Head of caudate nucleus (tissue), 42 donors: ENCODE data around the gene ENTREP1.

ENCODE experiments used
- DNase-seq, 42 donors: peaks; one replicate each; pipeline versions ENCODE4 v3.0.0 to v3.0.0-alpha.2; 2020 to 2021; ENCODE audit warnings: mixed read lengths in 7 of 42
- intact Hi-C: fragments of 100-400 bp; cut with DNase I; formaldehyde crosslinking; loops from one replicate; pipeline ENCODE4 v1.15.0; 2022

Gene ENTREP1

DNA sequence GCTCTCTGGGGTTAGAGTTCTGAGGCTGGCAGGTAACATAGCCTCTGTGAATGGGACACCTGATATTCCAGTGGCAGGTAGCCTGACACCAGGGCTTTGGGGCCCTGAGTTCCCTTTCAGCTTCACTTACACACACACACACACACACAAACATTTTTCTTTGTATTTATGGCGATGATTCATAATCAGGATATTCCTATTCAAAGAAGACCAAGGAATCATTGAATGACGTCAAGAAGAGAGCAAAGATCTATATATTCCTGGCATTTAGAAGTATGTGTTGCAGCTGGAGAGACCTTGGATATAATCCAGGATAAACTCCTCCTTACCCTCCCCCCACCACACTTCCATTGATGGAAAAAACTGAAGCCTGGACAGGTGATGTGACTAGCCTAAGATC is 7.9 kb upstream of the ENTREP1 start:
- intact Hi-C loops = no loop called here
- DNase-seq = peak in 1 of 42 donors; percentile 14

DNA sequence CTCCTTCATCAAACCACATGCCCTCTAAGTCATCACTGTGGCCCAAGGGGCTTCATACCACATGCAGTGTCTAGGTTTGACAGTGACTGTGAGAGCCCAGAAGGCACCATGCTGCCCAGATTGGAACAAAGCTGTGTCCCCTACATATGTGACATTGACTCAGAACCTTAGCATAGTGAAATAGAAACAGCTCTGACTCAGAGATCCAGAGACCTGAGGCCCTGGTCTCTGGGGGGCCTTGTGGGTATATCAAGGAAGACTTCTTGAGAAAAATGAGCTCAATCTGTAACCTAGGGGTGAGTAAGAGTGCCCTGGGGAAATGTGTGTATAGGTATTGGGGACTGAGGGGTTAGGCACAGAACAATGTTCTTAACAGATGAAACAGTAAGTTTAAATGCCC is 7.1 kb upstream of the ENTREP1 start:
- intact Hi-C loops = no loop called here
- no peak for DNase-seq

DNA sequence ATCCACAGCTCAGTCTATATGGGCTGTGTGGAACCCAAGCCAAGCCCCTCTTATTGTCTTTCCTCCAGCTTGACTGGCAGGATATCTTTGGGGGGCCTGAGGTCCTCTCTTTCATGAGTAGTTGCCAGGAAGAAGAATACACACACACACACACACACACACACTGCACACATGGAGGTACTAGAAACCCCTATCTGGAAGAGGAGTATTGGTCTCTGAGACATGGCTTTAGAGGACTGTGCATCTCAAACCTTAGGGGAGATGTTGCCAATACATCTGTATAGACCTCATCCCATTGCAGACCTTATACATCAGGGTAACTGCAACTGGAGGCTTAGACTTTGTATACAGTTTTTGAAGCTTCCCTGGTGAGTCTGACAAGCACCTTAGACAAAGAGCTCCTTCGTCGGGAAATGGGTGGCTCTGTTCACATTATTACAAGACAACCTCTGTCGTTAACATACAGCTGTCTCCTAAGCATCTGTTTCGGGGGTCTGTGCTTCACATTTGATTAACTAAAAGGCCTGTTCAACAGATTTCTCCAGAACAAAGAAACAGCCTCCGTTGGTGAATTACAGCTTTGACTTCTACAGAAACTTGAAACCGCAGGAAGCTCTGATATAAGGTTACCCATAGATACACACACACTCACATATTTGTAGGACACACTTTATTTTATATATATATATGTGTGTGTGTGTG is 5.5 kb upstream of the ENTREP1 start:
- DNase-seq = no peak
- intact Hi-C loops = no loop called here

DNA sequence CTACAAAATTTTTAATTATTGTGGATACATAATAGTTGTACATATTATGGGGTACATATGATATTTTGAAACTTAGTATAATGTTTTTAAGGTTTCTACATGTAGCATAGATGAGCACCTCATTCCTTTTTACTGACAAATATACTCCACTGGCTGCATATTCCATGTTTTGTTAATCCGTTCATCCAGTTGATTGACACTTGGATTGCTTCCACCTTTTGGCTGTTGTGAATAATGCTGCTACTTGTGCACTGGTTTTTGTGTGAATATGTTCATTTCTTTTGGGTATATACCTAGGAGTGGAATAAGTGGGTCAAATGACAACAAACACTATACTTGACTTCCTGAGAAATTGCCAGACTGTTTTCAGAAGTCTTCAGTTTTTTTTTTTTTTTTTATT is 2.8 kb upstream of the ENTREP1 start:
- intact Hi-C loops = no loop called here
- DNase-seq = peak in 1 of 42 donors; percentile 8

DNA sequence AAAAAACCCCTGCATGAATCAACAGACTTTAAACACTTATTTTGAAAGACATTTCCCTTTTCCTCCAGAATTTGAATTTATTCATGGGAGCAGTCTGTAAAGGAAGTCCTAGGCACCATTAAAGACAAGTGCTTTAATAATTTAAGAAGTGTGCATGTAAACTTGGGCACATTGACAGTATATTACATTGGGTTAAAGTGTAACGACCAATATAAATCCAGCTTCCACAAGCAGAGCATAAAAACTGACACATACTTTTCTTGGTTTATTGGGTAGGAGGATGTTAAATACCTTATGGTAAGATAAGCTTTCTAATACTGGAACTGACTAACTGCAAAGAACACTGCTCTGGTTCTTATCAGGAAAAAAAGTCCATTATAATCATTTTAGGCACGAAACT is 1.2 kb upstream of the ENTREP1 start:
- intact Hi-C loops = no loop called here
- DNase-seq = no peak

DNA sequence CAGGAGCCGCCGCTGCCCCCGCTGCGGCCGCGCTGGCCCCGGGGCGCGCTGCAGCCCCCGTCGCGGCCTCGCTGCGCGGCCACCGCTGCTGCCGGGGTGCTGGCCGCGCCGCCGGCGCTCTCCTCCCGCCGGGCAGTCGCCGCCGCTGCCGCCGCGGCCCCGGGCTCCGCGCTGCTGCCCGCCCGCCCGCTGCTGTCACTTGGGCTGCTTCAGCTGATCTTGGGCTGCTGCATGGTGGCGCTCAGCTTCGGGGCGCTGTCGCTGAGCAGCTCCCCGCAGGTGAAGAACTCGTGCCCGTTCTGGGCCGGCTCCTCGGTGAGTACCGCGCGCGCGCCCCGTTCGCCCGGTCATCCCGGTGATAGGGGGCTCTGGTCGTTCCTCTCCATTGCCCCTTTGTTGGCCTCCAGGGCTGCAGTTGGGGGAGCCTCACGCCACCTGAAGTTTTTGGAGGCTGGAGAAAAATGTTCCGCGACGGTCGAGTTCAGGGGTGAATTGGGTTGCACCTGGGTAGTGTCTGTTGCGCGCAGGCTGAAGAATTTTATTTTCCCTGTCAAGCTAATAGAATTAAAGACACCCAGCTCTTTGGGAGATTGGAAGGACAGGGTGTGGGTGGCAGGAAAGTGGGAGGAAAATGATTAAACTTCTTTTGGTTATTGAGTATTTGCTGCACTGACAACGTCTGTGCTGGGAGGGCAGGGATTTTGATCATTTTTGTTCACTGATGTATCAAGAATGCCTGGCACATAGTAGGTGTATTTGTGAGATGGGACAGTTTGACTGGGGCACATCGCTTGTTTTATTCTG is 596 bp downstream of the ENTREP1 start:
- DNase-seq = peak in 38 of 42 donors; percentile 12 to 71 (median 42)
- intact Hi-C loops = no loop called here

DNA sequence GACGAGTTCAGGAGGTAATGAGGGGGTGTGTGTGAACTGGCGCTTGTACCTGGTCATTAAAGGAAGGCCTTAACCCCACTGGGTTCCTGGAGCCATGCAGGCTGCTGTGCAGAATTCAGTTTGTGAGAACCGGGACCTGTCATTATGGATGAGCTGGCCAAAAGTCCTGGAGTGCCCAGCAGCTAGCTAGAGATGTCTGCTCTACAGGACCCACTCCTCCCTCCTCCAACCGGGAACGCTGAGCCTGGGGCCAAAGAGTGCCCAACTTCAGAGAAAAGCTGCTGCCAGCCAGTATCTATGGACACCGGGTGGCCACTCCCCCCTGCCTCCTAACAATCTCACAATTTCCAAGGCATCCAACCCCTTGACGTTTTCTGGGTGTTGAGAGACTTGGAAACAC is 1.2 kb downstream of the ENTREP1 start:
- intact Hi-C loops = no loop called here
- peak in 24 of 42 donors; percentile 11 to 60 (median 34) for DNase-seq

DNA sequence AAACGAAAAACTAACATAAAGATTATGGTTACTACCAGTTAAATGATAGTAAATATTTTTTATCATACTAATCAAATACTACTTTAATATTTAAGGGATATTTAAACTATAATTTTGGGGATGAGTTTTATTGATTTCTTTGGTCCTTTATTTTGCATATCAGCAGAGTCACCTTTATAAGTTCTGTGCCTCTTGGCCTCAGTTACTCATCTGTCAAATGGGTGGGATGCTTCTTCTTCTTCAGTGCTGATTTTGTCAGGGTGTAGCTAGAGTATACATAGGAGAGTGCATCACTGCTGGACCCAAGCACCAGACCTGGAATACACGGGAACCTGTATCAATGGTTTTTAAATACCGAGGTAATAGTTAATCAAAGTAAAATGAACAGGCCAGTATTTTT is 5.6 kb downstream of the ENTREP1 start:
- no peak for DNase-seq
- intact Hi-C loops = no loop called here

DNA sequence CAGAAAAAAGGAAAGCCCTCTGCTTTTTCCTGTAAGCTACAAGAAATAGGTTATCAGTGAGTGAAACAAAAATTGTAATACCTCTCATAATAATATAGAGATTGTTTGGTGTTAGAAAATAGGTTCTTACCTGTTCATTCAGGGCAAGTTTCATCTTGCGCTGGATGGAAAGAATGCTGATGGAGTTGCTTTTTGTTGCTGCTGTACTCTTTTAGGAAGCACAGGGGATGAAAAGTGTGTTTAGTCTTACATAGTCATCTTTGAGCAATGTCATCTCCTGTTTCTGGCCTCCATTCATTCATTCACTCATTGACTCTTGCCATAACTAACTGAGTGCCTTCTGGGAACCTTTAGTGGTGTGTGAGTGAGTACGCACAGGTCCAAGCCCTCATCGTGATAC is 6.4 kb downstream of the ENTREP1 start:
- intact Hi-C loops = no loop called here
- DNase-seq = no peak

DNA sequence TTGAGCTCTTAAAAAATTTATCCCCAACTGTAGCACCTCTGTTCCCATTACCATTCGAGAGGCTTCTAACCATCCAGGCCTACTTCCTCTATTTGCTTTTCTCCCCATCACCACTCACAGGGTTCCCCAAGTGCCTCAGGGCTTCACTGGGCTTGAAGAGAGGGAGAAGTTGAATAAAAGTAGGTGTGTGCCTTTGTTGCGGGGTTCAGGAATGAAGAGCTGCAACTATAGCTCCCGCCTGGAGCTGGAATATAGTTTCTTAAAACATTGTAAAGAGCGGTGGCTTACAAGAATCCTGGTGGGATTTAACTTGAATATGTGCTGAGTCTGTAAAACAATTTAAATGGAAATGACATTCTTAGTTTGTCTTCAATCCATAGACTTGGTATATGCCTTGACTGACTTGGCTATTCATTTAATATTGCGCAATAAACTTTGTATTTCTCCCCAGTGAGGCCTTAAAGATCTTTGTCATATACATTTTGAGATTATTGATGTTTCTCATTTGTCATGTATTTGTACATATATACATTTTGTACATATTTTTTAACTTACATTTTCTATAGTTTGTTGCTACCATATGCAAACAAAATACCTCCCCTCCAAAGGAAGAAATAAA is 7.2 kb downstream of the ENTREP1 start:
- DNase-seq = no peak
- intact Hi-C loops = no loop called here

DNA sequence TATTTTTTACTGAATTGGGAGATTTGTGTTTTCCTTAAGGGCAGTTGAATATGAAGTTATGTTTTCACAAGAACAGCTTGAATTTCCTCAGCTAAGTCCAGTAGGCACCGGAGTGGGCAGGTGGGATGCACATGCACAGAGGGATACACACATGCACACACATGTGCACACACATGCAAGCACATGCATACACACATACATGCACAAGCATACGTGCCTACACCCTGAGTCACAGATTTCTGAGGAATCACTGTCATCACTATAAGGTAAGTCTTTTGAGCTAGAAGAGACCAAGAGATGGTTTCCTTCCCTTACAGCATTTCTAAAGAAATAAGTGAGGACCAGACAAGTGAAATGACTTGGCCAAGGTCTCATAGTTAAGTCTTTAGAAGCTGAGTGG is 8.7 kb downstream of the ENTREP1 start:
- intact Hi-C loops = no loop called here
- DNase-seq = no peak

DNA sequence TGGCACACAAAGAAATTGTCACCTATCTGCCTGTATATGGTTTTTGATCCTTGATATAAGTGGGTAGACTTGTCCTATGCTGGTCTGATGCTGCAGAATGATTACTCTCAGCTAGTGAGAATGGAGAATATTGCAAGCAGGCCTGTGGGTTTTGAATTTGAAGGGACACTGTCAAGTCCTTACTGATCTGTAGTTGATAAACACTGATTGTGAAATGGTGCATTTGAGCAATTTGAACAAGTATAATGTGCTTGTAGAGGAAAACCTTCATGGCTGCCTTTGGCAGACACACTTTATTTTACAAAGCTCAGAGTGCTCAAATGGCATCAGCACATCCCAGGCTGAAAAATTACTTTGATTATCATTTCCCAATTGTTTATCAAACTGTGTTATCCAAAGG is 9.3 kb downstream of the ENTREP1 start:
- DNase-seq = no peak
- intact Hi-C loops = no loop called here

DNA sequence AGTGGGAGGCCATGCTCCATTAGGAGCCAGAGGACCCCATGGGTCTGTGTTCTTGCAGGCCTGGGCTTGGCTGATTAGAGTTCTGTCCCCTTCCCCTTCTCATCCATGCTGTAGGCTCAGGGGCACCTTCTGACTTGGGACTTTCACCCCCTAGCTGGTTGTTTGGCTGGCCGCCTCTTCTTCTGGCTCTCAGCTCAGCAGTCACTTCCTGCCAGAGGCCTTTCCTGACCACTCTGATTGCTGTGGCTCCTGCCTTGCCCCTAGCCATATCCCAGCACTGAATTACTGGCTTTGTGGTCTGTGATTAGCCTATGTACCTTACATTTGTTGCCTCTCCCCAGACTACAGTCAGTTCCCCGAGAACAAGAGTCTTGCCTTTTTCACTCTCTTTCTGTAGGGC is 14.6 kb downstream of the ENTREP1 start:
- no peak for DNase-seq
- intact Hi-C loops = no loop called here

DNA sequence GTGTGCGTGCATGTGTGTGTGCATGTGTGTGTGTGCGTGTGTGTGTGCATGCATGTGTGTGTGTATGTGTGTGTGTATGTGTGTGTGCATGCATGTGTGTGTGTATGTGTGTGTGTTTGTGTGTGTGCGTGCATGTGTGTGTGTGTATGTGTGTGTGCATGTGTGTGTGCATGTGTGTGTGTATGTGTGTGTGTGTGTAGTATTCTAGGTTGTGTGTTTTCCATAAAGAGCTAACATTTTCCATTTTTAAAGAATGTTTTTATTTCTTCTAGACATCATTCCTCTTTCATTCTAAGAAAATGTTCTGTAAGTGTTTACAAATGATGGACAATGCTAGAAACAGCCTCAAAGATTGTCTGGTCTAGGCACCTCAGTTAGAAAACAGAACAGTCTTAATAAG is 15.6 kb downstream of the ENTREP1 start:
- intact Hi-C loops = no loop called here
- DNase-seq = no peak

DNA sequence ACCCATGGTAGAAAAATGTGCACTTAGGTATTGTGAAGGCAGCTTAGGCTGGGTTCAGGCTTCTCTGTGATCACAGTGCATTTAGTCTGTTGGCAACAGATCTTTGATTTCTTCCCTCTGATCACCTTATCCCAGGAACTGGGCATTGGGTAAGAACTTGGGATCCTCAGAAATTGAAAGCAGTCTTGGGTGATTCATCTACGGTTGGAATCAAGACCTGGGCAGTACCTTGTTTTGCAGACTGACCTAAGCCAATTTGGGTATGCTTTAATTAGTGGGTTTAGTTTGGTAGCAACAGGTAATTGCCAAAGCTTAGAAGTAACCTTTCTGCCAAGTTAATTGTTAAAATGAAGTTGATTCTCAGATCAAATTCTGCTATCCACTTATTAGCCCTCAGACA is 17.8 kb downstream of the ENTREP1 start:
- intact Hi-C loops = no loop called here
- no peak for DNase-seq

DNA sequence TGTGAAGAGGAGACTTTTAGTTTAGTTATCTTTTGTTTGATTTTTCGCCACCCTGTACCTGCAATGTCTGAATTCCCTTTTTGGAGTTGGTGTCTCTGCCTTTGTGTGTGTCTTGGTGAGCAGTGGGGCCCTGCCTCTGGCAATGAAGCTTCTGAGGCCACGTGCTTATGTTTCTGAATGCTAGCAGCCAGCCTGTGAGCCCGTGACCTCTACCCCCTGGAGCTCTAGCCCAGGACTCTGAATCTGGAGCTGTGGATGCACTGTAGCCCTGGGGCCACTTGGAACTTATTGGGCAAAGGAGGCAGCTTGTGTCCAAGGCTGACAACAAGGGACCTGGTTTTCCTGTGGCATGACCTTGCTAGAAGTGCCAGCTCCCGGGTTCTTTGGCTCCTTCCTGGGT is 19.4 kb downstream of the ENTREP1 start:
- no peak for DNase-seq
- intact Hi-C loops = no loop called here

DNA sequence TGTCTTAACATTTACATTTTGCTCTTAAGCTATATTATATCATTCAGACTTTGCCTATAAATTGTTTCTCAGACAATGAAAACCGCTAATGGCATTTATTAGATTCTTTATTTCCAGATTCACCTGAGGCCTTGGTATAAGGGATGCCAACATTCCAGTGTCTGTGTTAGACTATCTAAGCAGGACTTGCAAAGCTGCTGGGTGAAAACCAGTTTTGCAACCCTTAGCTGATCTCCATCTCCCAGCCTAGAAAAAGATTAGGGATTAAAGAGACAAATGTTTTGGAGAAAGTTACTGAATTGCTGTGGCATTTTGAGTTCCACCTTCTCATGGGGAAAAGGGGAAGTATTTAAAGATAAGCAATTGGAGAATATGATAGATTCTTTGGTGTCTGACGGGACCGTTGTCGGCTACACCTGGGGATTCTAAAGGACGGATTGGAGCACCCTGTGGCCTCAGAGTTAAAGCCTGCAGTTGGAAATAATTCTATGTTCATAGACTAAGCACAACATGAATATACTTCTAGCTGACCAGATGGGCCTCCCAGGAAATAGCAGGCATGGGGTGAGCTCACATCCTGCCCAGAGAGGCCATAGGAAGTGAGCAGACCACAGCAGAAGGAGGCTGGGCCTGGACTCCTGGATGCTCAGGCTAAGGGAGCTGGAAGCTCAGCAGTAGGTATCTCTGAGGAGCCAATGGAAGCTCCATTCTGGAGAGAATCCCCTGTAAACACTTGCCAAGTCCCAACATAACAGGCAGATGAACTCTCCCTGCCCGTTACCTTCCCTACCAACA is 21.8 kb downstream of the ENTREP1 start:
- DNase-seq = no peak
- intact Hi-C loops = no loop called here

DNA sequence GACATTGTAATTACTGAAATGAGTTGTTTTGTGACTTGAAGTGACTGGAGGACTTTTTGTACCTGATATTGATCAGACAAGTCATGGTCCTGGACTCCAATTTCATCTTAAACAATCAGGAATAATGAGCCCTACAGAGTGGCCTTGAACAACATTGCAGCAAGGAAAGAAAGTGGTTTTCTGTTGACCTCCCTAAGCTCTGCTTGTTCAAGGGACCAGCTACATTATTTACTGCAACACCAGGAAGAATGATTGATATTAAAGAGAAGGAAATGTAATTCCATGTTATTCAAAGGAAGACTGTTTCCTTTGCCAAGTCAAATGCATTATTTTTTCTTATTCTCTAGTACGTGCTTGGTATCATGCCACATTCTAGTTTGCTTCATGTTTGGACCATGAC is 22.6 kb downstream of the ENTREP1 start:
- intact Hi-C loops = no loop called here
- no peak for DNase-seq

DNA sequence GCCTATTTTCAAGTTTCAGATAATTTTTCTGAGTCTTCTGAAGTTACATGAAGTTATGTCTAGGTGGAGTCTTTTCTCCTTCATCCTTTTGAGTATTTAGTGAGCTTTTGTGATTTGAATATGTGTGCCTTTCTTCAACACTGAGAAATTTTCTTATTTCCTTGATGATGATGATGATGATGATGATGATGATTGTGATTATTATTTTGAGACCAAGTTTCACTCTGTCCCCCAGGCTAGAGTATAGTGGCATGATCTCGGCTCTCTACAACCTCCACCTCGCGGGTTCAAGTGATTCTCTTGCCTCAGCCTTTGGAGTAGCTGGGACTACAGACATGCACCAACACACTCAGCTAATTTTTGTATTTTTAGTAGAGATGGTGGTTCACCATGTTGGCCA is 26.2 kb downstream of the ENTREP1 start:
- intact Hi-C loops = no loop called here
- no peak for DNase-seq

DNA sequence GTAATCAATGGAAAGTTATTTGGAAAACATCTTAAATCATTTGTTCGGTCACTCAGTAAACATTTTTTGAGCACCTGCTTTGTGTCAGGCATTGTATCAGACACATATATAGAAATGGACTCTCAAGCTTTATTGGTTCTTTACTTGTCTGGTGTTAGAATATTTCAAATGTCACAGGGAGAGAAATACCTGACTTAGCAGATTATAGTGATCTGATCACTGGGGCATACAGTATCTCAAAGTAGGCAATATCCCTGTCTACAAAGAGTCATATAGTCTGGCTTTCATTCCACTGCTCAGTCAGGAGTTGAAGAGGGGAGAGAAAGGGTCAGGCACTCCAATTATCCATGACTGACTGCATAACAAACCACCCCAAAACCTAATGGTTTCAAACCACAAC is 30.2 kb downstream of the ENTREP1 start:
- DNase-seq = no peak
- intact Hi-C loops = no loop called here
